GM19372 (cell line): Measurements from ENCODE around the gene PROM2.

Source experiments
- ATAC-seq: cut with Tn5 transposase; IDR thresholded peaks from one replicate; pipeline ENCODE4 v1.9.1; 2021; ENCODE audit warnings: mild to moderate bottlenecking, low read depth, moderate library complexity; ENCODE audit not compliant: unreplicated experiment

Gene PROM2

DNA sequence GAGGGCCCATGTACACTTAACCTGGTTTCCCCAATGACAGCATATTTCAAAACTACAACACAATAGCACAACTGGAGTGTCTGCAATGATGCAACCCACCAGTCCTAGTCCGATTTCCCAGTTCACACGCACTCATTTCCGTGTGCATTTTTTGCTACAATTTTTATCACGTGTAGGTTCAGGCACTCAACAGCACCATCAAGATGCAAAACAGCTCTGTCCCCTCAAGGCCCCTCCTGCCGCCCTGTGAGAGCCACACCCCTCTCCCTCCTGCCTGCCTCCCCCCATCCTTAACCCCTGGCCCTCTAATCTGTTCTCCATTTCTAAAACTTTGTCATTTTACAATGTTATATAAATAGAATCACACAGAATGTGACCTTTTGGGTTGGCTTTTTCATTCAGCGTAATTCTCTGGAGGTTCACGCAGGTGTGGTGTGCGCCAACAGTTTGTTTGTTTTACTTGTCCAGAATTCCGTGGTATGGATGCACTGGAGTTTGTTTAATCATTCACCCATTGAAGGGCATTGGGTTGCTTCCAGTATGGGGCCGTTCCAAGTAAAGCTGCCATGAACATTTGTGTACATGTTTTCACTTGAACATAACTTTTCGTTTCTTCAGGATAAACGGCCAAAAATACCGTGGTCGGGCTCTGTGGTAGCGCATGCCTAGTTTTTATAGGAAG lies 31.3 kb downstream of the PROM2 start:
- ATAC-seq: no peak

DNA sequence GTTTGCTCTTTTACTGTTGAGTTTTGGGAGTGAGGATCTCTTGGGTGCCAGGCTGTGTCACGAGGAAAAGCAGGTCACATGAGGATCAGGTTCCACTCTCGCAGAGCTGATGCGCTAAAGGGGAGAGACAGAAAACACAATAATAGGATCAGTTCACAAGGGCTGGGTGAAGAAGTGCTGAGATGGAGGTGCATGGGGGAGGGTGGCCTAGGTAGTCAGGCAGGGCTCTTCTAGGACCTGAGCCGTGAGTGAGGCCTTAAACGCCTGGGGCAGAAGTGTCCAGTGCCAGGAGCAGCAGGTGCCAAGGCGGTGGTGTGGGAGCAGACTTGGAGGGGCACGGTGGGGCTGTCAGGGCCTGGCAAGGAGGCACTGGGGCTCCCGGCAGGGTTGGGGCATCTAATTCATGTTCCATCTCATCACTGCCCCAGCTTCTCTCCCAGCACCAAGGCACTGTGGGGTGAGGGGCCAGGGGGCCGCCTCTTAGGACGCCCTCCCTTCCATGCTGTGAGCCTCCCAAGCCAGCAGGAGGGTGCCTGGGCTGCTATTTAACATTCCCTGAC lies 32.2 kb downstream of the PROM2 start:
- ATAC-seq: no peak

DNA sequence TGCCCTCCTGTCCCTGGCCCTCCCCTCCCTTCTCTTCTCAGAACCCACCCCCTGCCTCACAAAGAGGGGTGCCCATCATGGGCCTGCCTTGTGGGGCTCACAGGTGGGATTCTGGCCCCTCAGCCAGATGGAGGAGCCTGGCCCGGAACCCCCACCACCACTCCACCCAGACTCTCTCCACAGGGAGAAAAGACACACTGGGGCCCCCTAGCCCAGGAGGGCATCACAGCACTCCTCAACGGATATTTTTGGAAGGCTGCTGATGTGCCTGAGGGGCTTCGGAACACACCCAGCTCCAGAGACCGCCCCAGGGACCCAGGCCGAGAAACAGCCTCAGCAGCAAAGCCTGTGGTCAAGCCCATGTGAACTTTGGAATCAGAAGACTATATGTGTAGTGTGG lies 32.8 kb downstream of the PROM2 start:
- no peak for ATAC-seq

DNA sequence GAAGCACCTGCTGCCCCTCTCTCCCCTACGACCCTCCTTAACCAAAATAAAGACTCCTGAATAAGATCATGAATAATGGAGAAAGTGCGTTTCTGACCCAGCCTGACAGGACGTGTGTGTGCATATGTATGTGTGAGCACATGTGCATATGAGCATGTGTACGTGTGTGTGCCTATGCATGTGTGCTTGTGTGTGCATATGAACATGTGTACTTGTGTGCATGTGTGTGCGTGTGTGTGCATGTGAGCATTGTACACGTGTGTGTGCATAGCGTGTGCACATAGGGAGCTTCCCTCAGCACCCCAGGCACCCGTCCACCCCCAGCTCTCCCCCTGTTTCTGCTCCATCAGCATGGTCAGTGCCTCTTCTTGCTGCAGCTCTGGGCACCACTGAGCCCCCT lies 33.6 kb downstream of the PROM2 start:
- ATAC-seq: no peak

DNA sequence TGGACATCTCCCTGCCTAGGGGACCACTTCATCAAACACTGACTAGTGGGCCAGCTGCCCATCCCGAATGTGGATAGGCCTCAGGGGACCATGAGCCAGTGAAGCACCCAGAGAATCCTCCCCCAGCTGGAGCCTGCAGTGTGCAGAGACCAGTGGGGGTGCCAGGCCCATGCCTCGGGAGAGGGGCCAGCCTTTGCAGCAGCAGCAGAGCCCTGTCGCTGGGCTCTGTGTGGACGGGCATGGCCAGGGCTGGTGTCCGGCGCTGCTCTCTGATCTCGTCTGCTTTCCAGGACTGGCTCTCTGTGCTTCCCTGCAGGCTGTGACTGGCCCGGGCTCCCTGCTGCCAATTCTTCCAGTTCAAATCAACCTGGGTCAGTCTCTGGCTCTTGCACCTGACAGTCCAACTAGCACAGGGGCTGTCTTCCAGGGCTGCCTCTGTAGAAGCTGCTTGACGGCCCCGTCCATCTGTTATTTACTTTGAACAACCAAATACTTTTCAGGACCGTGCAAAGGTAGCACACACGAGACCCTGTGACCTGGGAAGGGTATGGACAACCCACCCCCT lies 34.3 kb downstream of the PROM2 start:
- ATAC-seq: no peak

DNA sequence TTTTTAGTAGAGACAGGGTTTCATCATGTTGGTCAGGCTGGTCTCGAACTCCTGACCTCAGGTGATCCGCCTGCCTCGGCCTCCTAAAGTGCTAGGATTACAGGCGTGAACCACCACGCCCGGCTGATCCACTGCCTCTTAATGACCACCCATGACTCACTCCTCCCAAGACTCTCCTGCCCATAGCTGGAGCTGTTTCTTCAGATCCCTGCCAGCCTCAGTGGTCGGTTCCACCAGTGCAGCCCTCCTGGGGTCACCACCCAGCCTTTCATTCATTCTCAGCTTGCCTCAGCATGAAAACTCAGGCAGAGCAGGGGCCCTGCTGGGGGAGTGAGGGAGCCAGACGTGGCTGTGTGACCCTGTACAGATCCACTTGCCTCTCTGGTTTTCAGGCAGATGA lies 35.4 kb downstream of the PROM2 start:
- no peak for ATAC-seq

DNA sequence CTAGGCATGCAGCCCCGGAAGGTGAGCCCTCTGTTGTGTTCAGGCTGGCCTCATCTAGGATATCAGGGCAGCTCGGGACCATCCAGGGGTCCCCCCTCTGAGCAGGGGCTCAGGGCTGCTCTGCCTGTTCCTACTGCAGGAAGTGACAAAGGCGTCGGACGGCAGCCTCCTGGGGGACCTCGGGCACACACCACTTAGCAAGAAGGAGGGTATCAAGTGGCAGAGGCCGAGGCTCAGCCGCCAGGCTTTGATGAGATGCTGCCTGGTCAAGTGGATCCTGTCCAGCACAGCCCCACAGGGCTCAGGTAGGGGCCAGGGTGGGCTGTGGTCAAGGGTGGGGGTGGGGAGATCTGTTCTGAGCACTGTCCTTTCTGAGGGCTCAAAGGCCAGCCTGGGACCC lies 36.0 kb downstream of the PROM2 start:
- ATAC-seq: no peak

DNA sequence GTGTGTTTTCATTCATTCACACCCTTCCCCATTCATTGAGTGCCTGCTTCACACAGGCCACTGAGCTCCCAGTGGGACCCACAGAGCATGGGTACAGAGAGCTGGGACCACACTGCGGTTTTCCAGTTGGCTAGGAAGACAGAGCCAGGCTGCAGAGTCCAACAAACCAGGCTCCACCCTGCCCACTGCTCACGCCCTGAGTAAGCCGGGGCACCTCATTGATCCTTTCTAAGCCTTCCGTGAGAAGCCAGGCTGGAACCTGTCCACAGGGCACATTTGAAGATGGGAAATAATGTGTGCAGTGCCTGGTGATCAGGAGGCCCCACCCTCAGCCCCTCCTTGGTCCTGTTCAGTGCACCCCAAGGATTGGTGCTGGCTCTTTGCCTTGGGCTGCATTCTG lies 36.4 kb downstream of the PROM2 start:
- no peak for ATAC-seq

DNA sequence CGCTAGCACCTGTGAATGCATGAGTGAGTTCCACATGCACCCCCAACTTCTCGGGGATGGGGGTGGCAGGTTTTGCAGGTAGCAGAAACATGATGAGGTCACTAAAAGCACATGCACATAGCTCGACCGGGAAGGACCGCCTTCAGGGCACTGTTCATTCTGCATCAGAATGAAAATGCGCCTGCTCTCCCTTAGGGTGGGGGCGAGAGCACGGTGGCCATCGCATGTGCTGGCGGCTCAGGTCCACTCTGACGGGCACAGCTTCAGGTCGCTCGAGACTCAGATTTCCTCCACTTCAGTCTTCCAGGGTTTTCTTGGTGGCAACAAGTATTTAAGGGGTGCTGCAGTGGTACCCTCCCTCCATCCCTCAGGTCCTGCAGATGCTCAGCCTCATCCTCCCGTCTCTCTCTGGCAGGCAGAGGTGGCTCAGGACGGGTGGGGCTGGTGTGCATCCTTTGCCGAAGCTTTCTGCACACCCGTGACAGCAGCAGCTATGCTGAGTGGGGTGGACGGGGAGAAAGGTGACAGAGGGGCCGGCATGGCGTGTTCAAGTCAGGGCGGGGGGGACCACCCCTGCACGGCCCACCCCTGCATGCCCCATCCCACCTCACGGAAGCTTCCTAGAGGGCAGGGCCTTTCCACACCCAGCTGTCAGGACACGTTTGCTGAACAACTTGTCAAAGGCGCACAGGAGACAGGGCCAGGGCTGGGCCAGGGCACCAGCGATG lies 37.7 kb downstream of the PROM2 start:
- ATAC-seq: no peak

DNA sequence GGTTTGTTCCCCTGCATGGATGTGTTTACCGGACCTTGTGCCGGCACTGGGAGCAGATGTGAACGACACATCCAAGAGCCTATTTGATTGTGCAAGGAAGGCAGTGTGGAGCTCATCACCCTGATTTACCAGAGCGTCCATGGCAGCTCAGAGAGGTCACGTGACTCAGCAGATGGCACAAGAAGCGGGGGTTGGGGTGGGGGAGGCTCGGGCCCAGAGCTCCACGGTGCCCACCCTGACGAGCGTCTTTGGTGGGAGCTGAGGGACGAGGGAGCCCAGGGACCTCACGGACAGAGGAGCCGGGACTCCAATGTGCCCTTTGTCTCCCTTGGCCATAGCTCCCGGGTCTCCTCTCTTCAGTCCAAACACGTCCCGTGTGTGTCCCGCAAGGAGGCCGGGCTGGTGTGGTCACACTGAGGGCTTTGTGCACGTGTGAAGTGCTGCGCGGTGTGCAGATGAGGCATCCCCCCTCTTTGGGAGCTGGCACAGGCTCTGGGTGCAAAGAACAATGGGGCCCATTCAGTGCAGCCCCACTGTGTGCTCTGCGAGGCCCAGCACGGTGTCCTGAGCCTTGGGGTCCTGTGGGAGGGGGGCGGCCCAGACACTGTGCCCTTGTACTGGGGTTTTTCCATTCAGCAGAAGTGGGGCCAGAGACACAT lies 38.4 kb downstream of the PROM2 start:
- no peak for ATAC-seq

DNA sequence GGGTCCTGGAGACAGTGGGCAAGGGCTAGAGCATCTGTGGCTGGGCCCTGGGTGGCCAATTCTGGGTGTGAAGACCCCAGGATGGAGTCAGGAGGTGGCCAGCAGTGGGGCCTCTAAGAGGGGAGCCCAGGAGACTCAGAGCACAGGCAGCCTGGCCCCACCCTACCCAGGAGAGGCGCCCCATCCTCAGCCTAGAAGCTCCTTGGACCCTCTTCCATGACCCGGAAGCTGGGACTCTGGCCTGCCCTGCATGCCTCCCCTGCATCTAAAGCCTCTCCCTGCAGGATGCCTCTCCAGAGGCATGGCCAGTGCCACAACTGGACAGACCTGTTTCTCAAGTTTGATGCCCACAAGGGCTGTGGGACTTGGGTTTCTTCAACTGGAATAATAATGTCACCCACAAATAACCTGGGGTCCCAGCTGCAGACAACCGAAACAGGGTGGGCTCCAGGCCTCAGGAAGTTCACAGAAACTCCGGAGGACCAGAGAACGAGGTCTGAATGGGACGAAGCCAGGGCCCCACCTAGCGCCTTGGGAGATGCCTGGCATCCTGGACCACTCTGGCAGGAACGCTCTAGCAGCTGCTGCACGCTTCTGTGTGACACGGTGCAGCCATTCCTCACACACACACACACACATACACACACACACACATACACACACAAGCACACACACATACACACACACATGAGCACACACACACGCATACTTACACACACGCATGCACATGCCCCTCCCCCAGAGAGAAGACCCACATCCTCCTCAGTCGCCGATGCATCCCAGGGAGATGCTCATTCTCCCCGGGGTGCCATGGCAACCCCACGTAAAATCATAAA lies 39.3 kb downstream of the PROM2 start:
- ATAC-seq: no peak

DNA sequence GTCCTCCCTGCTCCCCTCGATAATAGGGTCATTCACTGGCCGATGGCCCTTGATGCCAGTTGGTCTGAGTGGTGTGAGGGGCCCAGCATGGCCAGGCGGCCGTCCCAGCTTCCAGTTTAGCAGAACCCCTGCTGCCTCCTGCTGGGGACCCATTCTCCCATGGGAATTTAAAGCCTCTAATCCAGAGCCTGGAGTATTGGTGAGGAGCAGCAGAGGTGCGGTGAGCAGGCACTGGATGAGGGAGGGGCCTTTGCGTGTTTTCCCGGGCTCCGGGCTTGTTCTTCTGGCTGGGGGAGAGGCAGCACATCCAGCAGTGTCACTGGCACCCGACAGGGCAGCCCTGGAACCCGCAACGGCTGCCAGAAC lies 40.3 kb downstream of the PROM2 start:
- ATAC-seq: no peak

DNA sequence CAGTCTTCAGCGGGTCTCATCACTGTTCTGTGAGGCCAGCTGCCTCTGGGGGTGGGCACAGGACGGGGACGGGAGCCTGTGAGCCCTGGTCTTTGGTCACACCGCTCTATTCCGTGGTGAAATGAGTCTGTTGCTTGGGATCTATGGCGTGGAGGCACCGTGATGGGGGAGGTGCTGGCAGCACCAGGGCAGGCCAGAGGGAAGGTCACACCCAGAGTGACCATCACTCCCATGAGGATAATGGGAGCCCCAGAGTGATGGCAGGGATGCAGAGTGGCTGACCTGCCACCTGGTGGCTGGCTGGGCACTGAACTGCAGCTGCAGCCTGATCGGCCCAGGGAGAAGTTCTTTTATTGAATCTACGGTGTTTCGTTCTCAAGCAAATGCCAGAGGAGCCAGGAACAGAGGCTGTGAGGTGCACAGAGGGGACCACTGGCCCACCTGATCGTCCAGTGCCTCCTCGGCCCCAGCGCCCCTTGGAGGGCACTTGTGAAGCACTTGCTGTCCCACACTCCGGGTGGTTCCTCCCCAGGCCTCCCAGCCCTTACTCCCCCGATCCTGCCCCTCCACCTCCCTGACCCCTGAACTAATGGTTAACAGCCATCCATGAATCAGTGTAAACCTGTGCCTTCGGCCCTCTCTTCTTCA lies 40.8 kb downstream of the PROM2 start:
- ATAC-seq: no peak

DNA sequence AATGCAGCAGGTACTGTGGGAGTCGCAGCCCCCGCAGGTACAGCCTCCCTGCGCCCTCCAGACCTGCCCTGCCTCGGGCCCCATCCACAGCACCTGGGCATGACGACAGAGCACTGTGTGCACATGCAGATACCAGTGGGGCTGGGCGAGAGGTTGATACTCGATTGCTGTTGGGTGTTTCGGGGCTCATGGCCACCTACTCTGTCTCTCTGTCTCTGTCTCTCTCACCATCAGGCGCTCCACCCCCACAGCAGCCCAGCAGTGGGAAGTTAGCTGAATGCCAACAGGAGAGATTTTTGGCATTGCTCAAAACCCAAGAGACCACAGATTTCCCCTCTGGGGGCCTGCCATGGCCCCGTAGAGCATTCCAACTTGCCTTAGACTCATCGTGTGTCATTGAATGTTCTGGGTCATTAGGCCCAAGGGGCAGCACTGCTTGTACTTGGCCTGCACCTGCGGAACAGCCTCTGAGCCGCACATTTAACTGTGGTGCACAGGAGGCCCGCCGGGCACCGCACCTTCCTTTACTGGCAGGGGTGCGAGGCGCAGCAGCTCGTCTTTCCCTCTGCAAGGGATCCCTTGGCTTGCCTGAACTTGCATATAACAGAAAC lies 41.7 kb downstream of the PROM2 start:
- no peak for ATAC-seq

DNA sequence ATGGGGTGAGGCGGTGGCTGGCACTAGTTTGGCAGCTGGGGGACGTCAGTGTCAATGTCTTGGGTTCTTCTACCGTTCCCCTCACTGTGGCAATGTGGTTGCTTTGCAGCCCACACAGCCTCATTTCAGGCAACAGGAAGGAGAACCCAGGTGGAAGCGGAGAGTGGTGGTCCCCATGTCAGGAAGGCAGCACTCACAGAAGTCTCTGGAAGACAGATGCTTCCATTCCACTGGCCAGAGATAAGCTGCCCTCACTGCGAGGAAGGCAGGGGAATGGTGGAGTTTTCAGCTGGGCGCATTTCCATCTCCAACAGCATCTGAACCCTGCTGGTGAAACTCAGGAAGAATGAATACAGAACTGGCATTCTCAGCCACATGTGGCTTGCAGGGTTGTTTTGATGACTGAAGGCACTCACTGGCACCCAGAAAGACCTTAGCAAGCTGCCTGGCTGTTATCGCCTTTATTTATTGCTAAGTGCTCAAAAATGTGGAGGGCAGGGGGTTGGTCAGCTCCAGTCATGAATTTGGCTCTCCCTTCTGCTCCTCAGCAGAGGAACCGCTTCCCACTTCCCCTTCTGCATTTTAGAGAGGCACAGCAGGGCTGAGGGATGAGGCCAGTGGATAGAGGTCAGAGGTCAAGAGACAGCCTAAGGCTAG lies 42.3 kb downstream of the PROM2 start:
- ATAC-seq: no peak

DNA sequence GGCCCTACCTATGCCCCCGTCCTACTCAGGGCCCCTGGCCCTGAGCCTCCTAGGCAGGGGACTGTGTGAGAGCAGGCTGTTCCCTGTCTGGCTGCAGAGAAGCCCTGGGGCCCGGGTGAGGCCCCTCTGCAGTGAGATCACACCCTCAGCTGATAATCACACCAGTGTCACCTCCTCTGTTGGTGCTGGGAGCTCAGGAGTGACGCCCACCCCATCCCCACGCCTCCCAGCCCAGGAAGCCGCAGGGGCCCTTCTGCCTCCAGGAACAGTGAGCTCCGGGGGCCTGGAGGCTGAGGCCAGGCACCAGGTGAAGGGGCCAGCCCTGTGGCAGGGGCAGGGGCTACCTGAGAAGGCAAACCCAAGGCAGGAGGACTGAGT lies 42.9 kb downstream of the PROM2 start:
- no peak for ATAC-seq

DNA sequence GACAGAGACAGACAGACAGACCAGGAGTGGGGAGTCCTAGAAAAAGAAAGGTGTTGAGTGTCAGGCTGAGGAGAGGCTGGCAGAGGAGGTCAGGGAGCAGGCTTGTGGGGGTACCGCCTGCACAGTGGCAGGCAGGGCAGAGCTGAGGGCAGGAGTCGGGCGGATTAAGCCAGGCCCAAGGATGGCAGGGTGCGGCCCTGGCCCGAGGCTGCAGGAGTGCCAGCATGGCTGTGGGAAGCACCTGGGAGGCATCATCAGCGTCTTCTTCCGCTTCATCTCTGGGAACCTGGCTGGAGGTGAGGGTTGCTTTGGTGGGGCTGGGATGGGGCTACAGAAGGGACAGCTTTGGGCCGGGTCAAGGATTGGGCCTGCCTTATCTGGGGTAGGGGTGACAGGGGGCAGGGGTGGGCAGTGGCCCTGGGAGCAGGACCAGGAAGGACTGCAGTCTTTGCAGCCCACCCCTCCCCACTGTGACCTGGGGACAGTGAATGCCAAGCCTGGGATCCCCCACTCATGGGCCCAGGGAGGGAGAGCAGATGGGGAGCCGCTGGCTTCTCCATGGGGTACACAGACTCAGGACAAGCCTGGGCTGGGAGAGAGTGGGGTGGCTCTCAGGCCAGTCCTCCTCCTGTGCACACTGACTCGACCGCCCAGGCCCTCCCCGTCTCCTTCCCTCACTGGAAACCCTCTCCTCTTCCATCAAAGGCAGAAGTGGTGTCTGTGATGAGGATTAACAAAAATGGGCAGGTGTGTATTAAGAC lies 43.6 kb downstream of the PROM2 start:
- ATAC-seq: no peak

DNA sequence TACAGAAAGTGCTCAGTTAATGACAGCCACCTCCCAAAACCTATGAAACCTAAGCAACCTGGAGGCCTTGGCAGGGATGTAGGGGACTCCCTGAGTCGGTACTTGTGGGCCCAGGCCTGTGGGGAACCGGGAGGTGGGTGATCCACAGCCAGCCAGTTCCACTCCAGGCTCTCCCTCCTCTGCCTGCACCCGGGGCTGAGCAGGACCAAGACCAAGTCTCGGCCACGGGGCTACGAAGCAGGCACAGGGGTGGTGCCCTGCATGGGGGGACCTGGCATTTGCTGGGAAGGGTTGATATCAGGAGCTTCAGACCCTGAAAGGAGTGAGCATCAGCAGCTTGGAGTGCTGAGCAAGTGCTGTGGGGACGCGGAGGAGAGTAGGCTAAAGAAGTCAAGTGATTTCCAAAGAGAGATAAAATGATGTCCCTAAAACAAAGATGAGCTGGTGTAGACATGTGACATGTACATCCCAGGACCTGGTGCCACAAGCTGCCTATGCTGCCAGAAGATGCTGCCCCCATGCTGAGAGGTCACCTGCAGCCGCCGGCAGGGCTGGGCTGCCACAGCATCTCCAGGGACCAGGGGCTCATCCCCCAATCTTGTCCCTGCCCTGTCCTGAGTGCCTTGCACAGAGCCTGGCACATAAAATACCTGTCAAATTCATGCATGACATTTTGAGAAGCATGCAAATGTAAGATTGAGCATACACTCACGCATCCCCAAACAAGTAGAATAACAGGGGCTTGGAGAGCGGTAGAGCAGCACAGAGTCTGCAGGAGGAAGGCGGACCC lies 44.4 kb downstream of the PROM2 start:
- no peak for ATAC-seq
